Stimulated activated CD4-positive, alpha-beta T cell treated with anti-CD3 and anti-CD28 coated beads, Interleukin-2, amount 100 ng/mL, for 48 hours (primary cell): ENCODE results near the gene KAT7.
A peak's percentile ranks its signal among the peaks of the same experiment; 100 is the strongest.
"Not testable (repeated sequence)": the region's sequence is repeated elsewhere in the genome, so short reads cannot be mapped to it uniquely, and the experiment has no call there.

ENCODE experiments used
- DNase-seq, 2 donors: peaks; one replicate each; pipeline ENCODE4 v3.0.0-alpha.2; 2020

The KAT7 gene

GRCh38 chr17:49788478-49789242 is at the start of gene KAT7:
Gene KAT7, plus strand, starts transcription at chr17:49788681. Its CDS starts 154 bp downstream, at chr17:49788835.
- peak; percentile 96 for DNase-seq

- peak; percentile 69 to 72 for DNase-seq
Observed at GRCh38 chr17:49739641-49740271, 48.7 kb upstream of the KAT7 start.

- no peak for DNase-seq
Observed at GRCh38 chr17:49741009-49741691, 47.3 kb upstream of the KAT7 start.

- no peak for DNase-seq
Observed at GRCh38 chr17:49741692-49742076, 46.8 kb upstream of the KAT7 start.

GRCh38 chr17:49742166-49742638 is 46.3 kb upstream of the KAT7 start:
- DNase-seq: no peak

- DNase-seq: no peak
Observed at GRCh38 chr17:49745175-49746139, 43.0 kb upstream of the KAT7 start.

GRCh38 chr17:49746791-49747490 is 41.5 kb upstream of the KAT7 start:
- no peak for DNase-seq

GRCh38 chr17:49747632-49748031 is 40.8 kb upstream of the KAT7 start:
- no peak for DNase-seq

GRCh38 chr17:49748223-49748622 is 40.3 kb upstream of the KAT7 start:
- DNase-seq: no peak

- peak in 1 of 2 donors; percentile 36 for DNase-seq
Observed at GRCh38 chr17:49748791-49749190, 39.7 kb upstream of the KAT7 start.

GRCh38 chr17:49749730-49750129 is 38.8 kb upstream of the KAT7 start:
- DNase-seq: no peak

- no peak for DNase-seq
Observed at GRCh38 chr17:49752508-49752907, 36.0 kb upstream of the KAT7 start.

- no peak for DNase-seq
Observed at GRCh38 chr17:49753959-49754391, 34.5 kb upstream of the KAT7 start.

GRCh38 chr17:49755663-49756283 is 32.7 kb upstream of the KAT7 start:
- no peak for DNase-seq

- DNase-seq: no peak
Observed at GRCh38 chr17:49756323-49757150, 31.9 kb upstream of the KAT7 start.

GRCh38 chr17:49757151-49757777 is 31.2 kb upstream of the KAT7 start:
- no peak for DNase-seq

GRCh38 chr17:49758464-49759010 is 29.9 kb upstream of the KAT7 start:
- not testable (repeated sequence) for DNase-seq

- no peak for DNase-seq
Observed at GRCh38 chr17:49759203-49759602, 29.3 kb upstream of the KAT7 start.

GRCh38 chr17:49760296-49760695 is 28.2 kb upstream of the KAT7 start:
- no peak for DNase-seq
